Activated CD4-positive, alpha-beta T cell treated with anti-CD3 and anti-CD28 coated beads, Interleukin-2, amount 50 U/mL, for 1 hour (primary cell): ENCODE data around the gene IQSEC1.

Experiments
- DNase-seq: peaks from one replicate; pipeline ENCODE4 v3.0.0-alpha.2; 2020

The IQSEC1 gene

DNA sequence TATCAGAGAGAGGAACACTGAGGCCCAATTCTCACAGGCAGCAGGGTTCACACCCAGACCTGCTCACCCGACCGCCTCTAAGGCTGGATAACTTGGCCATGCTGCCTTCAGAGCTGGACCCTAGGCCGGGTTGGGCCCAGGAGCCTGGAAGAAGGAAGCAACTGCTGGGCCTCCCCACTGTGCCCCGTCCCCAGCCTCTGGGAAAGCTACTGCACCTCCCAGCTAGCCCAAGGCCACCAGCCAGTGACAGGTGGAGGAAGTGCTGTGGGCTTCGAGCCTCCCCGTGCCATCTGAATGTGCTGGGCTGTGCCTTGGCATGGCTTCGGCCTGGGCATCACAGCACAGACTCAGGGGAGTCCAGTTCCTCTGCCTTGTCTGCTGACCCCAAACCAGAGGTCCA is 169.3 kb downstream of the IQSEC1 start:
- DNase-seq: no peak

DNA sequence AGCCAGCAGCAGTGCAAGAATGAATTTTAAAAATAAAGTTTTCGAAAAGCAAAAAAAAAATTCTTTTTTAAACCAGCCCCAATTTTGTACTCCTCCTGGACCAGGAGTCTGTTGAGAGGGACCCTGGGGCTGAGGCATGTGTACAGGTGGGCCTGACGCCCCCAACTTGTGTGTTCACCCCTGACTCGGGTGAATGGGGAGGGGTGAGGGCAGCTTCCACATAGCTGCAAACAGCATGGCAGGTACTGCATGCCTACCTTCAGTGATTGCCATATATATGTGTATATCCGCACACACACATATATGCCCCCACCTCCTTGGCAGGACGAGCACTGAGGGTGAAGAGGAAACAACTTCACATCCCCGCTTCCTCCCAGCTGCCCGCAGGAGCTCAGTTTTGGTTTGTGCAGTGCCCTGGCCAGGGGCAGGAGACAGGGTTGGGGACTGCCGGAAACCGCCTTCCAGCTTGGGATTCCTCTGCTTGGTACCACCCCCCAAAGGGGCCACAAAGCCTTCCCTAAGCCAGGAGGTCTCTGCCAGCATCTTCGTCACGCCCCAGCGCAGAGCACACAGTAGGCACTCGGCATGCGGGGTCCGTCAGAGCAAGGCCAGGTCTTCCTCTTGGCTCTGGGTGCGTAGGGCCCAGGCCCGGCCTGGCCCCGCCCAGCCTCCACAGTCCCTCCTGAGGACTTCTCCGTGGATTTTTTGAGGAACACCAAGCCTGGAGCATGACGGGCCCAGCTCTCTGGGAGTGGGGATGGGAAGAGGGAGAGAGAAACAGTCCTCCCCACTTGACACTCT is 170.0 kb downstream of the IQSEC1 start:
- no peak for DNase-seq

DNA sequence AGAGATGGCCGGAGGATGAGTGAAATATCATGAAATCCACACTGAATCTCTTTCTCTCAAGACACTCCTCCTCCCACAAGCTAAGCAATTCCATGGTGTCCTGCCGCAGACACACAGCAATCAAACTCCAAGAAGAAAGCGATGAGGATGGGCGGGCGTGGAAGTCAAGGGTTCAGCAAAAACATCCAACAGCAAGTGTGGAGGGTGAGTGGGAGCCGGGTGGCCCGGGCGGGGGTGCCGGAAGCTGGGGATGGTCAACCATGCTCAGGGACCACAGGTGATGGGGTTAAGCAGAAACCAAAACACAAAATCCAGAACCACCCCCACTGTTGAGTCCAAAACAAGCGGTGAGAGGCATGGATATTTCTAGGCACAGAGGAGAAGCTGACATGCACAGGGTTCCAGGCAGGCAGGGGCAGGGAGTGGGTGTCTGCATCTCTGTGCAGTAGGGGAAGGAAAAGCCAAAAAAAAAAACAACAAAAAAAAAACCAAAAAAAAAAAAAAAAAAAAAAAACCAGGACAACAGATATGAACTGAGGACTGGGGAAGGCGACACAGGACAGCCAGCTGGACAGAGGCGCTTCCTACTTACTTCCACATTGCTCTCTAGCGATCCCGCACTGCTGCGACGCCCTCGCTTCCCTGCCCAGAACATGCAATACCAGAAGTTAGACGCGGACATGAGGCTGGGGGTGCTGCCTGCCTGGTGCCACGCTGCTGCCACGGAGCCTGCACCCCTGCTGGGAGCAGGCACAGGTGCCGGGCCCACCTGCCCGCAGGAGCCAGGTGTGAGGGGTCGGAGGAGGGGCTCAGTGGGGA is 170.8 kb downstream of the IQSEC1 start:
- DNase-seq: no peak

DNA sequence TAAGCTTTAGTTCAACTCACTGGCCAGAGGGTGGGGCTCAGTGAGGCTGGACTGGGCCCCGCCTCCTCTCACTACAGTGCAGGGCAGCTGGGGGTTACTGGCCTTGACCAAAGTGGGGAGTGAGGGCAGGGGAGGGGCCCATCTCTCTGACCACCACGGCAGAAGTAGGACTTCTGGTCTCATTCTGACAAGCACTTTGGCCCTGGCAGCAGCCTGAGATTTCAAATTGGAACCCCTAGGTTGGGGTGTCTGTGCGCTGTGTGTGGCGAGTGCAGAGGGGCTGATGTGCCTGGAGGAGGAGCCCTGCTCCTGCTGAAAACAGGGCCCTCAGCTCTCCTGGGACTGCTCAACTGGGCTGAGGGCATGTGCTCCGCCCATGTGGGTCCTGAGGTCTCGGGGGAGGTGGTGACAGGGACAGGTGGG is 171.6 kb downstream of the IQSEC1 start:
- DNase-seq: no peak

DNA sequence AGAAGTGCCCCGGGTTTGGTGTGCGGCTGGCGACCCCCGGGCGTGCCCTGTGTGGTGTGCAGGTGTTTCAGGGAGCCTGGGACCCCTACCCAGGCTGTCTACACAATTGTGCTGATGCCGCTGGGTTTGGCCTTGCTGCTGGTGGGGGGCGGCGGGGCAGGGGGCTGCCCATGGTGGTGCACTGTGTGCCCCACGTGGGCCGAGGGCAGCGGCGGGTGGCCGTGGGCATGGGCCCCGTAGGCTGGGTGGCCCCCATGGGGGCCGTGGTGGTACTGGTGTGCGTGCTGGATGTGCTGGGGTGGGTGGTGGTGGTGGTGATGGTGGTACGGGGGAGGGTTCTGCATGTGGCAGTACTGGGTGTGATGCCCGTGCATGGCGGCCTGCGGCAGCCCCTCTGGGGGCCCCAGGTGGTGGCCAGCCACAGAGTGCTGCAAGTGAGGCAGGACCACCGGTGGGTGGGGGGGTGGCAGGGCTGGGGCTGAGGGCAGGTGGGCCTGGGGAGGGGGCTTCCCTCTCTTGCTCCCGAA is 172.3 kb downstream of the IQSEC1 start:
- DNase-seq: no peak

DNA sequence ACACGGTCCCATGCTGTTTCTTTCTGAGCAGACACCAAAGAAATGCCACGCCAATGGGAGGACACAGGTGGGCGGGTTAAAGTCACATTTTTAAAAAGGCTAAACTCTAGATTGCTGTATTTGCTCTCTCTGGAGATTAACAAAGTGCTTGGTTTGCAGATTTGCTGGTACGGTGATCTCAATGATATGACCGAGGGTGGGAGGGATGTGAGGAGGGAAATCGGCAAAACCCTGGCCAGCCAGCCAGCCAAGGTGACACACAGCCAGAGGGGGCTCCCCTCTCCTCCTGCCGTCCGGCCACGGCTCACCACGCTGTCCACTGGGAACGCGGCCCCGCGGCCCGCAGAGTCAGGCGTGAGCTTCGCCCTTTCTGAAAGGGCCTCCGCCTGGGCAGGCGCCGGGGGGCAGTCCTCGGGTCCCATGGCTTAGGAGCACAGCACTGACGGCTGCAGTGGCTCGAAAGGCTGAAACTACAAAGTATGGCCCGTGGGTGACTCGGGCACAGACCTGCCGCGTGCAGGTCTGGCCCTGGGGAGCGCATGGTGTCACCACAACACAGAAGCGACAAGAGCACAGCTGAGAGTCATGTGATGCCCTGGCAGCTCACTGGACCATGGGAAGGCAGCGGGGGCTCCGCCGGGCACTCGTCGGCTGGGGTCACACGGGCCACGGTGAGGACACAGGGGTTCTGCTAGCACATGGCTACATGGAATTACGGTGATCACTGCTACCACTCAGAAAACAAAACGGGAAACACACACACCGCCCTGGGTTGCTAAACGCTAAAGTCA is 174.1 kb downstream of the IQSEC1 start:
- DNase-seq: no peak

DNA sequence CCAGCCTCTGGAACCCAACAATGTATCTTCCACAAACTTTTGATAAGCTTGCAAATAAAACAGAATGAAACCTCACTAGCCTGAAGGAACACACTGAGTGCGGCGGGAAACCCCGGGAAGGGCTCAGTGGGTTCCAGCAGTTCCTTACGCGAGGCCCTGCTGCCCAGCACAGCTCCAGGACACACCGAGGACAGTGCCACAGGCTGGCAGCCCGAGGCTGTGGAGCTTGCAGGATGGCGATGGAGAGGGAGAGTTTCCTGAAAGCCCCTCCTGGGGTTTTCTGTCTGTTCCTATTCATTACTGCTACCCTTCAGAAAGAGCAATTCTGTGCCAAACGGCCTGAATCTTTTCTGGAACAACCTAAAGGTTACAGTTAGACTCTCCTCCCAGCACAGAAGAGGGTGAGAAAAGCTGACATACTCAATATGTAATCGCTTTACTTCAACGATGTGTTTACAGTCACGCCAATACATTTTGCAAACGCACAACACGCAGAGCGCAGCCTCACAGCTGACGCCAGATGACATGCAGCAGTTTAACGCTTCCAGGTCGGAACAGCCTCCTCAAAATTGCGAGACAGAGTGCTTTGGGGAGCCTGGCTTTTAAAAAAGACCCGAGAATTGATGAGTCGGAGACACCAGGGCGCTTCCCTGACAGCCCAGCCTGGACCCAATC is 174.8 kb downstream of the IQSEC1 start:
- DNase-seq: no peak

DNA sequence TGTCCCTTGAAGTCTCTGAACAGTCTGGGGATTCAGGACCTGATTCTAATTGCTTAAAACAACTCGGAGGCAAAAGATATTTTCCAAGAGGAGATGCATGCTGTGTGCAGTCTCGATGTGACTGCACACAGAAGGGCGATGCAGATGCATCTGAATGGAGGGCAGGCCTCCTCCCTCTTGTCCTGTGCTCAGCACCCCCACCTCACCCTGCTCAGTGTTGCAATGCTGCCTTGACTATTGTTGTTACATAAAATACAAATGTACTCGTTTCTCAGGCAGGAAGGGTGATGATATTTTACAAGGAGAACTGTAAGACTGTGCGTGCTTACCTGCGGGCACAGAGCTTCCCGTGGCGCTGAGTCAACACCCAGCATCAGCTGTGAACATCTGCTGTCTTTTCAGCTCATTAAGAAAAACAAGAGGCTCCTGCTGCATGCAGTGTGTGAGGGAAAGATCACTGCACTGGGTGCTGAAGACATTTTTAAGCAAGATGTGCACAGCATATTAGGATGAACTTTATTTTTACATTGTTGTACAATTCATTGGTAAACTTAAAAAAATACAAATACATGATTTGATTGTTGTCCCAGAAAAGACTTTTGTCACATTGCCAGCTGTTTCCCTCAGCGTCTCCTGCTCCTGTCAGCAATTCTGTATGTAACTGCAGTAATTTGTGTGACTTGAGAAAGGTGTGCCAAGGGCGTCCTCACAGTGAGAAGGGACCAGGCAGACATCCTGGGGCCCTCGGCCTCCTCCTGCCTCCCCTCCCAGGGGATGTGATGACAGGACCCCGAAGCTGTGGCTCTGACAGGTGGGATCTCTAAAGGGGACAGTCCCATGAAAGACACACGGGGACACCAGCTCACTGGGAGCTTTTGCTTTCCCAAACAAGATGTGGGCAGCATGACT is 175.6 kb downstream of the IQSEC1 start:
- DNase-seq: no peak

DNA sequence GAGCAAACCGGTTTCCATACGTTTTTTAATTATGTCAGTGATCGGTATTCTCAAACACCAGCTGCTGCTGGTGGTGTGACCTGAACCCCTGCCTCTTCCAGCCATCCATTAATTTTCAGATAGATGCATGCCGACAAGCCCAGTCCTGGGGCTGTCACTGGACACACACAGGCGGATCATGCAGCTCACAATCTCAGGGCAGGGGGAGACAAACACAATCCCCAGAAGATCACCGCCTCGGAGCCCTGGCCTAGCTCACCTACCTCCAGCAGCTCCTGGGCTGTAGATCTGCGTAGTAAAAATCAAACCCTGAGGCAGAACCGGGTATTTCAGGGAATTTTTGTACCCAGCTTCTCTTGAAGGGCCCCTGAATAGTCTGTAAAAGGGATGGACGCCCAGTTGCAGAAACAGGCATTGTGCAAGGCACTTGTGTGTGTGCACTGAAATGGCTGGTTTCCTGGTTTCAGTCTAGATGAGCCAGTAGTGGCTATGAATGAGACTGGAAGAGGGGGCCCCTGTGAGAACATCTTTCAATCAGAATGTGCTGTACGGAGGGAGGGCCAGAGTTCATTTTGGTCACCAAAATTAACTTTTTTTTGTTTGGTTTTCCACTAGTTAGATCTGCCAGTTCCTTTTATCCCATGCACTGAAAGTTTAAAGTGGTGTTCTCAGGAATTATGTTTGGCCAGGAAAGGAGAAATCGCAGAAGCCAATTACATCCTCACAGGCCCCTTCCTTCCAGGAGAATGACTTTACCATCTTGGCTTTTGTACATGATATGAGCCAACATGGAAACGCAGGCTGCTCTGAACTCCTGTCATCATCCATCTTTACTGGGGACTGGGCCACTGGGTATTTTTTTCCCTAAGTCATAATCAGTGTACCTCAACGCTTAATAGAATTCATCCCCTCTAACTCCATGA is 176.9 kb downstream of the IQSEC1 start:
- DNase-seq: no peak

DNA sequence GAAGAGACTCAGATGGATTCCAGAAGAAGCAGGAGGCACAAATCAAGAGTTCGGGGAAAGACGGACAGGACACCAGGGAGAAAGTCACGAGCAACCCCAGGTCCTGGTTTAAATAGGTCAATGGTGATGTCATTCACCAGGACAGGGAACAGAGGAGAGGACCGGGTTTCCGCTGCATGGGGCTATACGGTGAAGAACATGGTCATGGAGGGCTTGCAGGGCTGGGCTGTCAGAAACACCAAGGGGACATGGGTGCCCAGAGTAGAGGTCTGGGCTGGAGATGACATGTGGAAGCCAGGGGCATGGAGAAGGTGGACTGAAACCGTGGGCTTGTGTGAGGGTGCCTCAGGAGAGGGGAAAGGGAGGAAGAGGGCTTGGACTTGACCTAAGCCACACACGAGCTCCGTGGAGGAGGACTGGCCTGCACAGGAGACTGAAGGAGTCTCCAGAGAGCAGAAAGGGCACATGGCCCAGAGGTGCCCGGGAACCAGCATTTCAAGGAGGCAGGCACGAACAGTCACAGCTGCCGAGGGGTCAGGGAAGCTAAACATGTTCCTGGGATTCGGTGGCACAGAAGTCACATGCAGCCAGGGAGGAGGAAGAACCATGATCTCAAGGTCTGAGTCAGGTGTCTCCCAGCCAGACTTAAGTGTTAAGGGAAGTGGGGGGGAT is 177.7 kb downstream of the IQSEC1 start:
- DNase-seq: no peak

DNA sequence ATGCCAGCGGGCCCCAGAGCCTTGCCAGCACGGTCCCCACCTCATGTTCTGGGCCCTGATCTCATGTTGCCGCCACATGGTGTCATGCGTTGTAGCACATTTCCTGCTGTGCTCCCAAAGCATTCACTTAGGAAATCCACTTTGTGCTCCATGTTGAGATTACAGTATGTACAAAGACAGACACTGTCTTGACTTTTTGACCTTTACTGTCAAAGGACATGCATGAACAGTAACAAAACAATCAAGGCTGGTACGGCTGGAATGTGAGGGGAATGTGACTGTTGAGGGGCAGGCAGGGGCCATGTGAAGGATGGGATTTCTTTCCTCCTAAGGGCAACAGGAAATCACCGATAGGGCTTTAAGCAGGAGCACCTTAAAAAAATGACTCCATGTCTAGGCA is 178.6 kb downstream of the IQSEC1 start:
- DNase-seq: no peak

DNA sequence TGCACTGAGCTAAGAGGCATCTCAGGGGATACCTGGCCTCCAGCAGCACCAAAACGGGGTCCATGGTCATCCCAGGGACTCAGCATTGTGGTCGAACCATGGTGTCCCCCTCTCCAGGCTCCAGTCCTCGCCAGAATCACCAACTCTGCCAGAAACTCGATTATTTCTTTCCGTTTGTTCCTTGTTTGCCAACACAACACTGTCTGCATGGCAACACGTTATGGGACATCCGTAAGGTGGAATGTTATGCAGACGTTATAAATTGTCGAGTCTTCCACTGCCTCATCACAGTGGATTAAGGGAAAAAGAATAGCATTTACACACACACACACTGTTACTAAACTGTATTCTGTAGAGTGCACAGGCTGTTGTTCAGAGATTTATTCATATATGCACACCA is 179.4 kb downstream of the IQSEC1 start:
- DNase-seq: no peak

DNA sequence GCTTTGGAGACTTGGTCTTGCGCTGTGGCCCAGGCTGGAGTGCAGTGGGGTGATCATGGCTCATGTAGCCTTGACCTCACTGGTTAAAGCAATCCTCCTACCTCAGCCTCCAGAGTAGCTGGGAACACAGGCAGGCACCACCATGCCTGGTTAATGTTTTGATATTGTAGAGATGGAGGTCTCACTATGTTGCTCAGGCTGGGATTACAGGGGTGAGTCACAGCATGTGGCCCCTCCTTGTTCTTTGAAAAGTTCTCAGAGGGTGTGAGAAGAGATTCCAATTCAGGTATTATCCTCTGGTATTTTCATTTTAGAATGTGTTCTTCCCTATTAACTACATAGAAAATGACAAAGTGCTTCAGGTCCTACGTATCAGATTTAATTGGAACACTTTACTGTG is 180.0 kb downstream of the IQSEC1 start:
- DNase-seq: no peak

DNA sequence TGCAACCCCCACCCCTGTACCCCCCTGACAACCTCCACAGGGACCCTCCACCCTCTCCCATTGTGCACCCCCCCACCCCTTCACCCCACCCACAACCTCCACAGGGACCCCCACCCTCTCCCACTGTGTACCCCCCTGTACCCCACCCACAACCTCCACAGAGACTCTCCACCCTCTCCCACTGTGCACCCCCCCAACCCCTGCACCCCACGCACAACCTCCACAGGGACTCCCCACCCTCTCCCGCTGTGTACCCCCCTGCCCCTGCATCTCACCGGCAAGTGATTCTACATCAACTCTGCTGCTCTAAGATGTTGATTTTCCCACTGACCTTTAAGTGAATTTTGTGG is 180.4 kb downstream of the IQSEC1 start:
- no peak for DNase-seq

DNA sequence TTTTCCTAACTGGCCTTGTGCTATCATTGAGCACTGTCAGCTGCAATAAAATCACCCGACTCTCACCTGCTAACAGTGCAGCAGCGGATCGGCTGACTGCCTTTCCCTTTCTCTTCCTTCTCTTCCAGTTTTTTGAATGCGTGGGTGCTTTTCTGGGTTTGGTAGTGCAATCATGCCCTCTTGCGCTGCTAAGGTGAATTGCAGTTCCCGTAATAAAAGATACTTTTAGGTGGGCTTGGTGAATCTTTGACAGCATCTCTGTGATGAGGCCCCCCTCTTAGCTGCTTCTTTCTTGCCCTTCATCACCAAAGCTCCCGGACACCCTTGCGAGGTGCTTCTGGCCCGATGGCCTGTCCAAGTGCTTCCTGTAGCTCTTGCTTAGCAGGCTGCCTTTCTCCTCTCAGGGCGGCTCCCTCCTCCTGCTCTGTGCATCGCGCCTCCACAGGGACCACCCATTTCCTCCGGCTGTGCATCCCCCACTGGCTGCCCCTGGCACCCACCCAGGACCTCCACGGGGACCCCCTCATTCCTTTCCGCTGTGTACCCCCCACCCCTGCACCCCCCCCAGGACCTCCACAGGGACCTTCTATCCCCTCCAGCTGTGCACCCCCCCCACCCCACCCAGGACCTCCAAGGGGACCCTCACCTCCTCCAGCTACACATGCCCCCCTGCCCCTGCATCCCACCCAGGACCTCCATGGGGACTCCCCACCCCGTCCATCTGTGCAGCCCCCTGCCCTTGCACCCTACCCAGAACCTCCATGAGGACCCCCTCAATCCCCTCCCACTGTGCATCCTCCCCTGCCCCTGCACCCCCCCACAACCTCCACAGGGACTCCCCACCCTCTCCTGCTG is 181.0 kb downstream of the IQSEC1 start:
- DNase-seq: peak; percentile 23

DNA sequence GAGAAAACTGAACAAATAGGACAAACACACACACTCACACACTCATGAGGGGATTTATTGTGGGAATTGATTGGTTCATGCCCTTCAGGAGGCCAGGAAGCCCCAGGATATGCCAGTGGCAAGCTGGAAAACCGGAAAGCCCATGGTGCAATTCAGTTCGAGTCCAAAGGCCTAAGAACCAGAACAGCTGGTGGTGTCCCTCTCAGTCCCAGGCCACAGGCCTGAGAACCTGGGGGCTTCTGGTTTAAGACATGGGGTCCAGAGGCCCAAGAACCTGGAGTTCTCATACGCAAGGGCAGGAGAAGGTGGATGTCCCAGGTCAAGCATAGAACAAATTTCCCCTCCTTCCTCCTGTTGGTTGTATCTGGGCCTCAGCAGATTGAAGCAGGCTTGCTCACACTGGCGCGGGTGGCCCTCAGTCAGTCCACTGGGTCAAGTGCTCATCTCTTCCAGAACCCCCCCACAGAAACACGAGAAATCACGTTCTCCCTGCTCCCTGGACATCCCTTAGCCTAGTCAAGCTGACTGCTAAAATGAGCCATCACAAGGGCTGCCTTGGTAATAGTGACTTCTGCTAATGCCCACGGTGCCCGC is 181.7 kb downstream of the IQSEC1 start:
- DNase-seq: no peak

DNA sequence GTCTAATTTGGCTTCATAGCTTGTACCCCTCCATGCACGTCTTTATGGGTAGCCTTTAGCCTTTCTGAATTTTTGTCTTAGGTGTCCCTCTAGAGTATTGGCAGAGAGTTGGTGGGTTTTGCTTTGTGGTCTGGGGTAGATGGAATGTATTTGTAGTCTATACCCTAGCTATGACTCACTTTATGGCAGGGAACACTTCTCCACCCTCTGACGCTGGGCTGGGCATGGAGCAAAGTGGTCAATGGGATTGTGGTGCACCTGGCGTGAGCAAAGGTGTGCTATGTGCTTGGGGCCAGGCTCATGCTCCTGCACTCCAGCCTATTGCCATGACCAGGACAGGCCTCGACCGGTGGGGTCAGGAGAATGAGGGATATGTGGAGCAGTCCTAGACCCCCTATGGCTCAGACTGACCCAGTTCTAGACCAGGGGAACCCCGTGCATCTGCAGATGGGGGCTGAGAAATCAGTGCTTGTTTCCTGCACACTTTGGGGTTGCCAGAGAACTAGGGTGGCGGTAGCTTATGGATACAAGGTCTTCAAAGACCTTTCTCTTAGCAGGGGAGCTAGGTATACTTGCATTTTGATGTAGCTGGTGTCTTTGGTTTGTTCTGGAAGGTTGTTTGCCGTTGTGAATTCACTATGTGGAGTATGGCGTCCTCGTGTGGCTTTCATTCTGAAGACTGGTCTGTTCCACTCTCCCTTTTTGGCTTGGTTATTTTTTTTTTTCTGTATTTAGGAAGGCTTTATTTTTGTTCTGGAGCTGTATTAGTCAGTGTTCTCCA is 182.4 kb downstream of the IQSEC1 start:
- no peak for DNase-seq

DNA sequence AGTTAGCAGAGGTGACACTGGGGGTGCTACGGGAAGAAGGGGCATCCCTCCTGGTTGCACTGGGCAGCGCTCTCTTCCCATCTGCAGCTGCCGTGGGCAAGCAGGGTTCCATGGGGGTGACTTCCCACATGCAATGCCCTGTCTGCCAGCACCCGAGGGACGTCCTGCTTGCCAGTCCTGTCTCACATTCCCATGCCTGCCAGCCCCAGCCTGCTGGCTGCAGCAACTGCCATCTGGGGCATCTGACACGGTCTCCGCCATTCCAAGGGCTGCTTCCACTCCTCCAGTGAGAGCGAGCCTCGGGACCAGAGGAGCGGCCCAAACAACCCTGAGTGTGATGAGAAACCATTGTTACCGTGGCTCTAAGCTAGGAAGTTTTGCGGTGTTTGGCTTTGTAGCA is 186.5 kb downstream of the IQSEC1 start:
- DNase-seq: no peak
